HPDE6-E6E7 (cell line): ENCODE measurements around the gene NEMF.
"Not testable (repeated sequence)": the region's sequence is repeated elsewhere in the genome, so short reads cannot be mapped to it uniquely, and the experiment has no call there.

ENCODE experiments used
- DNase-seq: peaks from one replicate; pipeline ENCODE4 v3.0.0; 2011; ENCODE audit warnings: missing footprints; ENCODE audit errors: extremely low spot score

NEMF gene

GRCh38 chr14:49761839-49762551 lies 90.6 kb downstream of the NEMF start:
- no peak for DNase-seq

GRCh38 chr14:49755378-49755777 lies 97.2 kb downstream of the NEMF start:
- DNase-seq, result no peak

GRCh38 chr14:49754570-49755097 lies 98.0 kb downstream of the NEMF start:
- DNase-seq, result no peak

- not testable (repeated sequence) for DNase-seq
Observed at GRCh38 chr14:49746476-49746875, 106.1 kb downstream of the NEMF start.

GRCh38 chr14:49745191-49745590 lies 107.4 kb downstream of the NEMF start:
- no peak for DNase-seq

- not testable (repeated sequence) for DNase-seq
Observed at GRCh38 chr14:49735669-49736068, 116.9 kb downstream of the NEMF start.

- DNase-seq, result no peak
Observed at GRCh38 chr14:49733836-49734235, 118.8 kb downstream of the NEMF start.

GRCh38 chr14:49732896-49733295 lies 119.7 kb downstream of the NEMF start:
- DNase-seq, result no peak
